Measurements from ENCODE around the gene ZSCAN23. TPM values are rescaled to one million over a fixed set of nuclear protein-coding genes. Genes with fewer than 3 reads are reported as not detected.
"Not testable (repeated sequence)": the region's sequence is repeated elsewhere in the genome, so short reads cannot be mapped to it uniquely, and the experiment has no call there.

Gene ZSCAN23
- total and polyA plus RNA-seq, 9 donors, result 2.0 to 6.8 (median 4.1) TPM

- TF ChIP-seq EP300 (IDR thresholded peaks at IDR 0.05) (no peak), POLR2A (IDR thresholded peaks at IDR 0.05) (no peak)
- TF ChIP-seq, protein P1, sequence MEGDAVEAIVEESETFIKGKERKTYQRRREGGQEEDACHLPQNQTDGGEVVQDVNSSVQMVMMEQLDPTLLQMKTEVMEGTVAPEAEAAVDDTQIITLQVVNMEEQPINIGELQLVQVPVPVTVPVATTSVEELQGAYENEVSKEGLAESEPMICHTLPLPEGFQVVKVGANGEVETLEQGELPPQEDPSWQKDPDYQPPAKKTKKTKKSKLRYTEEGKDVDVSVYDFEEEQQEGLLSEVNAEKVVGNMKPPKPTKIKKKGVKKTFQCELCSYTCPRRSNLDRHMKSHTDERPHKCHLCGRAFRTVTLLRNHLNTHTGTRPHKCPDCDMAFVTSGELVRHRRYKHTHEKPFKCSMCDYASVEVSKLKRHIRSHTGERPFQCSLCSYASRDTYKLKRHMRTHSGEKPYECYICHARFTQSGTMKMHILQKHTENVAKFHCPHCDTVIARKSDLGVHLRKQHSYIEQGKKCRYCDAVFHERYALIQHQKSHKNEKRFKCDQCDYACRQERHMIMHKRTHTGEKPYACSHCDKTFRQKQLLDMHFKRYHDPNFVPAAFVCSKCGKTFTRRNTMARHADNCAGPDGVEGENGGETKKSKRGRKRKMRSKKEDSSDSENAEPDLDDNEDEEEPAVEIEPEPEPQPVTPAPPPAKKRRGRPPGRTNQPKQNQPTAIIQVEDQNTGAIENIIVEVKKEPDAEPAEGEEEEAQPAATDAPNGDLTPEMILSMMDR (IDR thresholded peaks at IDR 0.05), result no peak
- H3K4me1 ChIP-seq (ENCODE audit: insufficient read depth), result no peaks in the 10 kb centered on the region
- no peaks in the 10 kb centered on the region for H3K36me3 ChIP-seq
- intact Hi-C loops (cut with DNase I), result no loop called here
- H3K27me3 ChIP-seq, result no peaks in the 10 kb centered on the region
- 75 to 82% (median 79%) methylated on average over 7 of the region's 7 CpGs for WGBS, 3 donors
- no peaks in the 10 kb centered on the region for H3K9me3 ChIP-seq
- no peak for DNase-seq
- no peak overlapping the region for H3K4me3 ChIP-seq
- no peak overlapping the region for H3K27ac ChIP-seq
These were observed 24.8 kb upstream of the ZSCAN23 start for GRCh38 chr6:28468056-28468455.

- no peak for TF ChIP-seq POLR2A (IDR thresholded peaks at IDR 0.05)
- TF ChIP-seq, protein P1 (IDR thresholded peaks at IDR 0.05), result no peak
- no peak for TF ChIP-seq EP300 (IDR thresholded peaks at IDR 0.05)
- Histone ChIP-seq H3K27ac (no peak overlapping the region), H3K36me3 (no peaks in the 10 kb centered on the region), H3K4me1 (ENCODE audit: insufficient read depth) (no peaks in the 10 kb centered on the region), H3K9me3 (no peaks in the 10 kb centered on the region), H3K27me3 (no peaks in the 10 kb centered on the region), H3K4me3 (no peak overlapping the region)
- no peak for DNase-seq
- 62 to 71% (median 65%) methylated on average over 2 of the region's 2 CpGs for WGBS, 3 donors
- intact Hi-C loops (cut with DNase I), result no loop called here
These were observed 19.1 kb upstream of the ZSCAN23 start for GRCh38 chr6:28462401-28462800.

- H3K27me3 ChIP-seq, result no peaks in the 10 kb centered on the region
- TF ChIP-seq POLR2A (IDR thresholded peaks at IDR 0.05), result no peak
- H3K27ac ChIP-seq, result no peak overlapping the region
- no peaks in the 10 kb centered on the region for H3K36me3 ChIP-seq
- no peaks in the 10 kb centered on the region for H3K4me1 ChIP-seq (ENCODE audit: insufficient read depth)
- 60 to 88% (median 60%) methylated on average over 1 of the region's 1 CpG for WGBS, 3 donors
- no peak for DNase-seq
- H3K4me3 ChIP-seq, result no peak overlapping the region
- H3K9me3 ChIP-seq, result no peaks in the 10 kb centered on the region
- intact Hi-C loops (cut with DNase I), result no loop called here
These were observed 15.3 kb upstream of the ZSCAN23 start for GRCh38 chr6:28458568-28458967.

GRCh38 chr6:28449056-28449455 is 5.8 kb upstream of the ZSCAN23 start:
- H3K4me3 ChIP-seq, result no peak overlapping the region
- TF ChIP-seq EP300 (IDR thresholded peaks at IDR 0.05), result no peak
- TF ChIP-seq, protein P1 (IDR thresholded peaks at IDR 0.05), result no peak
- TF ChIP-seq POLR2A (IDR thresholded peaks at IDR 0.05), result no peak
- H3K9me3 ChIP-seq, result no peaks in the 10 kb centered on the region
- no peaks in the 10 kb centered on the region for H3K4me1 ChIP-seq (ENCODE audit: insufficient read depth)
- WGBS, 3 donors, result 97 to 98% (median 97%) methylated on average over 1 of the region's 1 CpG
- no peak for DNase-seq
- intact Hi-C loops (cut with DNase I), result no loop called here
- no peaks in the 10 kb centered on the region for H3K27me3 ChIP-seq
- no peaks in the 10 kb centered on the region for H3K36me3 ChIP-seq
- H3K27ac ChIP-seq, result no peak overlapping the region

DNA sequence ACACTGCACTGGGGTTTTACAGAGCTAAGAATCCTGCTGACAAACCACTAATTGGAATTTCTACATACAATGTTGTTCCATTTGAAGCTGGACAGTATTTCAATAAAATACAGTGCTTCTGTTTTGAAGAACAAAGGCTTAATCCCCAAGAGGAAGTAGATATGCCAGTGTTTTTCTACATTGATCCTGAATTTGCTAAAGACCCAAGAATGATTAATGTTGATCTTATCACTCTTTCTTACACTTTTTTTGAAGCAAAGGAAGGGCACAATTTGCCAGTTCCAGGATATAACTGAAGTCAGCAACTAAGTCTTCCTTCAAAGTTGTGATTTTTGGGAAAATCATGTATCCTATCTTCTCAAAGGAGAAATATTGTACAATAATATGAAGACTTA is 4.2 kb upstream of the ZSCAN23 start:
- H3K4me1 ChIP-seq (ENCODE audit: insufficient read depth); H3K36me3 ChIP-seq; H3K4me3 ChIP-seq; H3K9me3 ChIP-seq; DNase-seq; H3K27me3 ChIP-seq; intact Hi-C loops (cut with DNase I); H3K27ac ChIP-seq: not testable (repeated sequence)
